ENCODE data around the gene FOXJ3.

The FOXJ3 gene

GRCh38 chr1:42311138-42311537 lies 23.9 kb downstream of the FOXJ3 start:
- no peak for DNase-seq (ENCODE audit: extremely low spot score)
- ChIA-PET POLR2A (no interaction called here), CTCF (interaction anchor here (0.9 to 1.0 kb wide), 2 partner anchors 9 to 11 kb away, joined by 3 read pairs; no protein-coding TSS in a partner anchor)
- TF ChIP-seq, protein P1, sequence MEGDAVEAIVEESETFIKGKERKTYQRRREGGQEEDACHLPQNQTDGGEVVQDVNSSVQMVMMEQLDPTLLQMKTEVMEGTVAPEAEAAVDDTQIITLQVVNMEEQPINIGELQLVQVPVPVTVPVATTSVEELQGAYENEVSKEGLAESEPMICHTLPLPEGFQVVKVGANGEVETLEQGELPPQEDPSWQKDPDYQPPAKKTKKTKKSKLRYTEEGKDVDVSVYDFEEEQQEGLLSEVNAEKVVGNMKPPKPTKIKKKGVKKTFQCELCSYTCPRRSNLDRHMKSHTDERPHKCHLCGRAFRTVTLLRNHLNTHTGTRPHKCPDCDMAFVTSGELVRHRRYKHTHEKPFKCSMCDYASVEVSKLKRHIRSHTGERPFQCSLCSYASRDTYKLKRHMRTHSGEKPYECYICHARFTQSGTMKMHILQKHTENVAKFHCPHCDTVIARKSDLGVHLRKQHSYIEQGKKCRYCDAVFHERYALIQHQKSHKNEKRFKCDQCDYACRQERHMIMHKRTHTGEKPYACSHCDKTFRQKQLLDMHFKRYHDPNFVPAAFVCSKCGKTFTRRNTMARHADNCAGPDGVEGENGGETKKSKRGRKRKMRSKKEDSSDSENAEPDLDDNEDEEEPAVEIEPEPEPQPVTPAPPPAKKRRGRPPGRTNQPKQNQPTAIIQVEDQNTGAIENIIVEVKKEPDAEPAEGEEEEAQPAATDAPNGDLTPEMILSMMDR (IDR thresholded peaks at IDR 0.05; ENCODE audit: control extremely low read depth, extremely low read depth, low read depth, missing control alignments): no peak

DNA sequence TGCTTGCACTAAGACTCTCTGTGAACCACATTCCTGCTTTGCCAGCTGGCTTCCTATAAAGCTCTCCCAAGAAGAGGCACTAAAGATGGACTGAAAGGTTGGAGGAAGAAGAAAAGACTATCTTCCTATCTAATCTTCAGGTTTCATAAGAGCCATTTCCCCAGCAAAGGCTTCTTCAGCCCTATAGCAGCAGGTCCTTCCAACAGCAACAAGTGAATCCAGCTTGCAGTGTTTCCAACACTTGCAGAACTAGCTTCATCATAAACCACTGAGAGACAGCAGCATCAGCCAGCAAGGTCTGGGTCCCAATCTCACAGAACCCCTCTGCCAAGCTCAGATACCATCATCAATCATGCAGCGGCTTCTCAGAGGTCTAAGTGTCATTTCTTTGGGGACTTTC lies 28.1 kb downstream of the FOXJ3 start:
- ChIA-PET POLR2A (no interaction called here), CTCF (interaction anchor here (0.7 to 1.4 kb wide), 4 partner anchors 9 to 11 kb away, joined by 3 to 4 read pairs (median 3); no protein-coding TSS in a partner anchor)
- no peak for DNase-seq (ENCODE audit: extremely low spot score)
- TF ChIP-seq, protein P1 (IDR thresholded peaks at IDR 0.05; ENCODE audit: control extremely low read depth, extremely low read depth, low read depth, missing control alignments): no peak

DNA sequence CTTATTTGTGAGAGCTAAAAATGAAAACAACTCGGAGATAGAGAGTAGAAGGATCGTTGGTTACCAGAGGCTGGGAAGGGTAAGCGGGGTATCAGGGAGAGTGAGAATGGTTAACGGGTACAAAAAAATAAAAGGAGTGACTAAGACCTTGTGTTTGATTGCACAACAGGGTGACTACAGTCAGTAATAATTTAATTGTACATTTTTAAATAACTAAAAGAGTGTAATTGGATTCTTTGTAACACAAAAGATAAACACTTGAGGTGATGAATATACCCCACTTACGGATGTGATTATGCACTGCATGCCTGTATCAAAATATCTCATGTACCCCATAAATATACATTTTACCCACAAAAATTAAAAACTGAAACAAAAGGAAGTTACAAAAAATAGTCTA lies 29.4 kb downstream of the FOXJ3 start:
- CTCF ChIA-PET: interaction anchor here (1.3 to 1.4 kb wide), 2 partner anchors 7 to 10 kb away, joined by 3 read pairs; no protein-coding TSS in a partner anchor
- POLR2A ChIA-PET: no interaction called here

DNA sequence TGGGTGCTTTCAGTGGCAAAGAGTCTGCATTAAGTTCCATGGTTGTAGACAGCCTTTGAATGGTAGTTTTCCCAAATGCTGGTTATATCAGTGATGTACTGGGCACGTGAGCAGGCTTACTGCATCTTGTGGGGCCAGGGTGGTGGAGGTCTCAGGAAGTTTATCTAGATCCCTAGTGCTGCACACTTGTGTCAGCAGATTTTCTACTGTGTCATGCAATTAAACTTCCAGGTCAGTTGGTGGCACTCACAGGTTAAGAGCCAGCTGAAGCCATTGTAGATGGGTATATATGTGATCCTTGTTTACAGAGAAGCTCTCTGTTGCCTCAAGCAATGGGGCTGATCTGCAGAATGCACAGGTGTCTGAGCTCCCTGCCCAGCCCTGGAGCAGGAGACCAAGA lies 33.0 kb downstream of the FOXJ3 start:
- ChIA-PET CTCF (interaction anchor here (1.0 to 1.5 kb wide), 4 partner anchors 9 to 128 kb away, joined by 3 to 7 read pairs (median 4); no protein-coding TSS in a partner anchor), POLR2A (no interaction called here)
- no peak for DNase-seq (ENCODE audit: extremely low spot score)
- TF ChIP-seq, protein P1 (IDR thresholded peaks at IDR 0.05; ENCODE audit: control extremely low read depth, extremely low read depth, low read depth, missing control alignments): no peak

More for the DNA sequence above, 29.4 kb downstream of the FOXJ3 start:
- DNase-seq (ENCODE audit: extremely low spot score): no peak
- TF ChIP-seq, protein P1 (IDR thresholded peaks at IDR 0.05; ENCODE audit: control extremely low read depth, extremely low read depth, low read depth, missing control alignments): no peak

GRCh38 chr1:42298520-42298919 lies 36.5 kb downstream of the FOXJ3 start:
- ChIA-PET POLR2A (no interaction called here), CTCF (interaction anchor here (1.2 to 2.1 kb wide), 2 partner anchors 8 to 18 kb away, joined by 3 to 5 read pairs; no protein-coding TSS in a partner anchor)
- DNase-seq (ENCODE audit: extremely low spot score): no peak
- TF ChIP-seq, protein P1 (IDR thresholded peaks at IDR 0.05; ENCODE audit: control extremely low read depth, extremely low read depth, low read depth, missing control alignments): no peak

- no peak for DNase-seq (ENCODE audit: extremely low spot score)
- CTCF ChIA-PET: interaction anchor here (0.8 to 1.1 kb wide), 2 partner anchors 11 to 122 kb away, joined by 3 read pairs; no protein-coding TSS in a partner anchor
- POLR2A ChIA-PET: no interaction called here
- TF ChIP-seq, protein P1 (IDR thresholded peaks at IDR 0.05; ENCODE audit: control extremely low read depth, extremely low read depth, low read depth, missing control alignments): no peak
These were observed 39.2 kb downstream of the FOXJ3 start for GRCh38 chr1:42295816-42296215.

Data from GM10248 (cell line).